Hematopoietic multipotent progenitor cell treated with erythropoietin and hydrocortisone succinate and interleukin-3 and kit ligand, for 6 days (in vitro differentiated cells): ENCODE data around the gene RAD51B.

Source experiments
- DNase-seq: peaks from one replicate; pipeline ENCODE4 v3.0.0-alpha.2; 2015

Gene RAD51B

GRCh38 chr14:68522510-68523325 lies 703.1 kb downstream of the RAD51B start:
- no peak for DNase-seq

- no peak for DNase-seq
Observed at GRCh38 chr14:68523326-68523610, 703.7 kb downstream of the RAD51B start.

- no peak for DNase-seq
Observed at GRCh38 chr14:68523989-68524725, 704.6 kb downstream of the RAD51B start.

GRCh38 chr14:68525516-68525915 lies 705.9 kb downstream of the RAD51B start:
- DNase-seq = no peak

GRCh38 chr14:68526512-68527091 lies 707.0 kb downstream of the RAD51B start:
- no peak for DNase-seq

GRCh38 chr14:68527329-68527851 lies 707.8 kb downstream of the RAD51B start:
- no peak for DNase-seq

- no peak for DNase-seq
Observed at GRCh38 chr14:68528040-68528687, 708.6 kb downstream of the RAD51B start.

- DNase-seq = no peak
Observed at GRCh38 chr14:68530443-68530842, 710.9 kb downstream of the RAD51B start.

GRCh38 chr14:68532496-68532895 lies 712.9 kb downstream of the RAD51B start:
- no peak for DNase-seq

GRCh38 chr14:68534276-68534675 lies 714.7 kb downstream of the RAD51B start:
- no peak for DNase-seq

GRCh38 chr14:68535404-68536017 lies 715.9 kb downstream of the RAD51B start:
- DNase-seq = no peak

- no peak for DNase-seq
Observed at GRCh38 chr14:68536018-68536410, 716.4 kb downstream of the RAD51B start.

GRCh38 chr14:68538639-68539038 lies 719.1 kb downstream of the RAD51B start:
- no peak for DNase-seq

- DNase-seq = no peak
Observed at GRCh38 chr14:68539241-68539737, 719.7 kb downstream of the RAD51B start.

- no peak for DNase-seq
Observed at GRCh38 chr14:68539789-68540188, 720.2 kb downstream of the RAD51B start.

- DNase-seq = no peak
Observed at GRCh38 chr14:68541178-68541896, 721.8 kb downstream of the RAD51B start.

- no peak for DNase-seq
Observed at GRCh38 chr14:68542346-68542745, 722.8 kb downstream of the RAD51B start.

- no peak for DNase-seq
Observed at GRCh38 chr14:68543516-68543915, 723.9 kb downstream of the RAD51B start.

GRCh38 chr14:68544081-68544892 lies 724.7 kb downstream of the RAD51B start:
- no peak for DNase-seq

GRCh38 chr14:68546839-68547238 lies 727.3 kb downstream of the RAD51B start:
- no peak for DNase-seq
